ENCODE measurements around the gene HMX1. TPM values are rescaled to one million over a fixed set of nuclear protein-coding genes. Genes with fewer than 3 reads are reported as not detected.
A peak's percentile ranks its signal among the peaks of the same experiment; 100 is the strongest.

Gene HMX1
- total RNA-seq, 3 donors from 2014 or later = not detected

DNA sequence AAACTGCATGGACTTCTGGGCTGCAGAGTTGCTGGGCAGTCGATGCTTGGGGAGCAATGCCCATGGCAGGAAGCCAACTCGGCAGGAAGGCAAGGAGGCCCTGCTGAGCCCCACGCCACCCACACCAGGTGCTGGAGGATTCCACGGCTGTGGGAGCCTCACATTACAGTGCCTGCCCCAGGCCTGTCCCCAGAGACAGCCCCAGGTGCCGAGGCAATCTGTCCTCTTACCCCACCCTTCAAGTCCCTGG lies 53.9 kb downstream of the HMX1 start:
- Histone ChIP-seq H3K27me3 (peaks cover 0 to 36% of the 10 kb centered on the region in 2 donors), H3K27ac (no peak overlapping the region), H3K9me3 (no peaks in the 10 kb centered on the region), H3K4me3 (no peak overlapping the region), H3K36me3 (no peaks in the 10 kb centered on the region), H3K4me1 (no peaks in the 10 kb centered on the region)
- peak in 1 of 2 donors; percentile 27 for DNase-seq (ENCODE audit: low spot score in 2 of 2)
- intact Hi-C loops (cut with DNase I; ENCODE audit: low total_unique reads) = no loop called here
- TF ChIP-seq CTCF (IDR thresholded peaks at IDR 0.05) (no peak), POLR2AphosphoS5 (IDR thresholded peaks at IDR 0.05) (no peak), POLR2A (IDR thresholded peaks at IDR 0.05) (no peak)

- DNase-seq (ENCODE audit: low spot score in 2 of 2) = no peak
- no peaks in the 10 kb centered on the region for H3K9me3 ChIP-seq
- no peaks in the 10 kb centered on the region for H3K36me3 ChIP-seq
- no peaks in the 10 kb centered on the region for H3K4me1 ChIP-seq
- TF ChIP-seq POLR2A (IDR thresholded peaks at IDR 0.05) (no peak), POLR2AphosphoS5 (IDR thresholded peaks at IDR 0.05) (no peak), CTCF (IDR thresholded peaks at IDR 0.05) (no peak)
- no peak overlapping the region for H3K4me3 ChIP-seq
- no peak overlapping the region for H3K27ac ChIP-seq
- intact Hi-C loops (cut with DNase I; ENCODE audit: low total_unique reads) = no loop called here
- H3K27me3 ChIP-seq = peaks cover 0 to 36% of the 10 kb centered on the region in 2 donors
These were observed 54.4 kb downstream of the HMX1 start for GRCh38 chr4:8817096-8817812.

Data from breast epithelium (tissue), 4 donors.